ENCODE results near the gene TAF11L4. TPM values are rescaled to one million over a fixed set of nuclear protein-coding genes. Genes with fewer than 3 reads are reported as not detected.
"Not testable (repeated sequence)": the region's sequence is repeated elsewhere in the genome, so short reads cannot be mapped to it uniquely, and the experiment has no call there.

The TAF11L4 gene
- total RNA-seq, 1 donor, result not detected

DNA sequence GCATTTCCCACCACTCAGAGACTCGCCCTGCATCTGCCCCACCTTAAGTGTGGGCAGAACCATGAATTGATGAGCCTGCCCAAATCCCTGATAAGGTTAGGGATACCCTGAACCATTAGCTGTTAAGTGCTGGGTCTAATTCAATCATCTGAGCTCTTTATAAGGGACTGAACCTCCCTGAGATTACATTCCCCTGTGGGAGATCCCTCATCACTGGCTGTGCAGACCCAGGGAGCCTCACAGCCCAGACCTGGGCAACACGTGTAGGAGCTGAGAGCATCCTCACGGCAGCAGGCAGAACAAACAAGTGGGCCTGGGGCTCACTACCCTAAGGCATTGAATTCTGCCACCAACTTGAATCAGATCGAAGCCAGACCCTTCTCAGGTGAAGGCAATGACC is 24.2 kb upstream of the TAF11L4 start:
- Histone ChIP-seq H3K4me3 (ENCODE audit: insufficient read depth, low read length) (no peak overlapping the region), H3K27me3 (ENCODE audit: insufficient read depth, low read length) (no peaks in the 10 kb centered on the region), H3K4me2 (ENCODE audit: insufficient read depth, low read length) (no peak overlapping the region), H3K36me3 (ENCODE audit: insufficient read depth, low read length) (no peaks in the 10 kb centered on the region), H4K20me1 (ENCODE audit: insufficient read depth, low read length) (no peaks in the 10 kb centered on the region), H3K9me3 (ENCODE audit: low read depth, low read length) (no peaks in the 10 kb centered on the region), H3K79me2 (ENCODE audit: insufficient read depth, low read length) (no peaks in the 10 kb centered on the region), H2AFZ (ENCODE audit: low read length) (no peak overlapping the region), H3K27ac (ENCODE audit: low read depth, low read length) (no peak overlapping the region), H3K4me1 (ENCODE audit: insufficient read depth, low read length) (no peaks in the 10 kb centered on the region)
- DNase-seq (ENCODE audit: insufficient read length, low spot score, missing footprints), result no peak
- TF ChIP-seq, protein P1, sequence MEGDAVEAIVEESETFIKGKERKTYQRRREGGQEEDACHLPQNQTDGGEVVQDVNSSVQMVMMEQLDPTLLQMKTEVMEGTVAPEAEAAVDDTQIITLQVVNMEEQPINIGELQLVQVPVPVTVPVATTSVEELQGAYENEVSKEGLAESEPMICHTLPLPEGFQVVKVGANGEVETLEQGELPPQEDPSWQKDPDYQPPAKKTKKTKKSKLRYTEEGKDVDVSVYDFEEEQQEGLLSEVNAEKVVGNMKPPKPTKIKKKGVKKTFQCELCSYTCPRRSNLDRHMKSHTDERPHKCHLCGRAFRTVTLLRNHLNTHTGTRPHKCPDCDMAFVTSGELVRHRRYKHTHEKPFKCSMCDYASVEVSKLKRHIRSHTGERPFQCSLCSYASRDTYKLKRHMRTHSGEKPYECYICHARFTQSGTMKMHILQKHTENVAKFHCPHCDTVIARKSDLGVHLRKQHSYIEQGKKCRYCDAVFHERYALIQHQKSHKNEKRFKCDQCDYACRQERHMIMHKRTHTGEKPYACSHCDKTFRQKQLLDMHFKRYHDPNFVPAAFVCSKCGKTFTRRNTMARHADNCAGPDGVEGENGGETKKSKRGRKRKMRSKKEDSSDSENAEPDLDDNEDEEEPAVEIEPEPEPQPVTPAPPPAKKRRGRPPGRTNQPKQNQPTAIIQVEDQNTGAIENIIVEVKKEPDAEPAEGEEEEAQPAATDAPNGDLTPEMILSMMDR (IDR thresholded peaks at IDR 0.05; ENCODE audit: extremely low read depth, low read depth, low read length), result no peak

DNA sequence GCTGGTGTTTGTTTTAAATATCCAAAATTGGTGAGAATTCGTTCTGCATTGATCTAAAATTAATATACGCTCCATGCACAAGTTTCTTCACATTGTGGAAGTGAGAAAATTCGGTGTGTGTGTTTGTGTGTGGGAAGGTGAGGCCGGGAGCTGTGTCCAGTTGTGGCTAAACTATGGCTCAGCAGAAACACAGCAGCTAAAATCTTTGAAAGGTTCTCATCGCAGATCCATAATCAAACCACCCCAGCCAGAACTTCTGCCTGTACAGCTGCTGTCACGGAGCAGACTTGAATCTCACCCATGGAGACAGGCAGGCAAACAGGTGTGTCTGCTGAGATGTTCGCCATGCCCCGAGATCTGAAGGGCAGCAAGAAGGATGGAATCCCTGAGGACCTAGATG is 23.7 kb upstream of the TAF11L4 start, which contains the start of gene TAF11L2:
Gene TAF11L2 (plus strand): TSS at position 301 of the 400 bp plus-strand sequence.
- not testable (repeated sequence) for H4K20me1 ChIP-seq (ENCODE audit: insufficient read depth, low read length); H3K27ac ChIP-seq (ENCODE audit: low read depth, low read length); H3K36me3 ChIP-seq (ENCODE audit: insufficient read depth, low read length); H3K9me3 ChIP-seq (ENCODE audit: low read depth, low read length); DNase-seq (ENCODE audit: insufficient read length, low spot score, missing footprints); H3K4me2 ChIP-seq (ENCODE audit: insufficient read depth, low read length); H3K27me3 ChIP-seq (ENCODE audit: insufficient read depth, low read length); H3K4me1 ChIP-seq (ENCODE audit: insufficient read depth, low read length); H3K79me2 ChIP-seq (ENCODE audit: insufficient read depth, low read length); H2AFZ ChIP-seq (ENCODE audit: low read length); H3K4me3 ChIP-seq (ENCODE audit: insufficient read depth, low read length)

DNA sequence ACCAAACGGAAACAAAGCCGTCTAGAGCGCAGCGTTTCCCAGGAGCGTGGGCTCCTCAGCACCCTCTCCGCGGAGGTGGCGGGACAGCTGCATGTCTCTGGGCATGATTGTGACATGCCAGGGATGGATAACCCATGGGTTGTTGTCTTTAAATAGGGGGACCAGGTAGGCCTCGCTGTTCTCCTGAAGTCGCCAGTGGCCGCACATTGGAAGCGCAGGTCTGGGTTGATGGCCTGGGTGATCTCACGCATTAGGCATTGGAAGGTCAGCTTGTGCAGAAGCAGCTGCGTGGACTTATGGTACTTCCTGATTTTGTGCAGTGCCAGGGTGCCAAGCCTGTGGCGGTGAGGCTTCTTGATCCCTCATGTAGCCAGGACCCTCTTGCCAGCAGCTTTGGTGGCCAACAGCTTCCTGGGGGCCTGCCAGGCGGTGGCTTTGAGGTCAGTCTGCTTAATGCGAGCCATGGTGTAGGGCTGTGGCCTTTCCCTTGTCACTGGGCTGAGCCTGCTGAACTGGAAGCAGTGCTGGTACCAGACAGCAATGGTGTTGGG is 9.8 kb upstream of the TAF11L4 start:
- H2AFZ ChIP-seq (ENCODE audit: low read length), result no peak overlapping the region
- no peaks in the 10 kb centered on the region for H3K9me3 ChIP-seq (ENCODE audit: low read depth, low read length)
- H3K27ac ChIP-seq (ENCODE audit: low read depth, low read length), result no peak overlapping the region
- no peaks in the 10 kb centered on the region for H3K4me1 ChIP-seq (ENCODE audit: insufficient read depth, low read length)
- no peaks in the 10 kb centered on the region for H3K36me3 ChIP-seq (ENCODE audit: insufficient read depth, low read length)
- no peaks in the 10 kb centered on the region for H4K20me1 ChIP-seq (ENCODE audit: insufficient read depth, low read length)
- DNase-seq (ENCODE audit: insufficient read length, low spot score, missing footprints), result no peak
- no peak overlapping the region for H3K4me3 ChIP-seq (ENCODE audit: insufficient read depth, low read length)
- no peaks in the 10 kb centered on the region for H3K27me3 ChIP-seq (ENCODE audit: insufficient read depth, low read length)
- TF ChIP-seq, protein P1 (IDR thresholded peaks at IDR 0.05; ENCODE audit: extremely low read depth, low read depth, low read length), result no peak
- no peaks in the 10 kb centered on the region for H3K79me2 ChIP-seq (ENCODE audit: insufficient read depth, low read length)
- no peak overlapping the region for H3K4me2 ChIP-seq (ENCODE audit: insufficient read depth, low read length)

DNA sequence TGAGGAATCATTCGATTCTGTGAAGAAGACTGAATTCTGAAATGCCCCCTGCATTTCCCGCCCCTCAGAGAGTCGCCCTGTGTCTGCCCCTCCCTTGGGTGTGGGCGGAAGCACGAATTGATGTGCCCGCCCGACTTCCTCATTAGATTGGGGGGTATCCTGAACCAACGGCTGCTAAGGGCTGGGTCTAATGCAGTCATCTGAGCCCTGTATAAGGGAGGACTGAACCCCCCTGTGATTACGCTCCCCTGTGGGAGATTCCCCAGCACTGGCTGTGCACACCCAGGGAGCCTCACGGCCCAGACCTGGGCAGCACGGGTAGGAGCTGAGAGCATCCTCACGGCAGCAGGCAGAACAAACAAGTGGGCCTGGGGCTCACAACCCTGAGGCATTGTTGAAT is 4.1 kb upstream of the TAF11L4 start:
- not testable (repeated sequence) for H3K4me2 ChIP-seq (ENCODE audit: insufficient read depth, low read length); H3K4me1 ChIP-seq (ENCODE audit: insufficient read depth, low read length); H3K27me3 ChIP-seq (ENCODE audit: insufficient read depth, low read length); H4K20me1 ChIP-seq (ENCODE audit: insufficient read depth, low read length); H3K9me3 ChIP-seq (ENCODE audit: low read depth, low read length); H3K27ac ChIP-seq (ENCODE audit: low read depth, low read length); H2AFZ ChIP-seq (ENCODE audit: low read length); H3K79me2 ChIP-seq (ENCODE audit: insufficient read depth, low read length); H3K4me3 ChIP-seq (ENCODE audit: insufficient read depth, low read length); H3K36me3 ChIP-seq (ENCODE audit: insufficient read depth, low read length); DNase-seq (ENCODE audit: insufficient read length, low spot score, missing footprints)

DNA sequence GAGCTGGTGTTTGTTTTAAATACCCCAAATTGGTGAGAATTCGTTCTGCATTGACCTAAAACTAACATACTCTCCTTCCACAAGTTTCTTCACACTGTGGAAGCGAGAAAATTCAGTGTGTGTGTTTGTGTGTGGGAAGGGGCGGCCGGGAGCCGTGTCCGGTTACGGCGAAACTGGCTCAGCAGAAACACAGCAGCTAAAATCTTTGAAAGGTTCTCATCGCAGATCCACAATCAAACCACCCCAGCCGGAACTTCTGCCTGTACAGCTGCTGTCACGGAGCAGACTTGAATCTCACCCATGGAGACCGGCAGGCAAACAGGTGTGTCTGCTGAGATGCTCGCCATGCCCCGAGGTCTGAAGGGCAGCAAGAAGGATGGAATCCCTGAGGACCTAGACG is 3.5 kb upstream of the TAF11L4 start, which contains the start of gene TAF11L3:
Gene TAF11L3 (plus strand): TSS at position 301 of the 400 bp plus-strand sequence.
- not testable (repeated sequence) for H3K4me2 ChIP-seq (ENCODE audit: insufficient read depth, low read length); H4K20me1 ChIP-seq (ENCODE audit: insufficient read depth, low read length); H3K27ac ChIP-seq (ENCODE audit: low read depth, low read length); H3K4me1 ChIP-seq (ENCODE audit: insufficient read depth, low read length); H3K79me2 ChIP-seq (ENCODE audit: insufficient read depth, low read length); H2AFZ ChIP-seq (ENCODE audit: low read length); H3K27me3 ChIP-seq (ENCODE audit: insufficient read depth, low read length); H3K4me3 ChIP-seq (ENCODE audit: insufficient read depth, low read length); H3K36me3 ChIP-seq (ENCODE audit: insufficient read depth, low read length); H3K9me3 ChIP-seq (ENCODE audit: low read depth, low read length); DNase-seq (ENCODE audit: insufficient read length, low spot score, missing footprints)

DNA sequence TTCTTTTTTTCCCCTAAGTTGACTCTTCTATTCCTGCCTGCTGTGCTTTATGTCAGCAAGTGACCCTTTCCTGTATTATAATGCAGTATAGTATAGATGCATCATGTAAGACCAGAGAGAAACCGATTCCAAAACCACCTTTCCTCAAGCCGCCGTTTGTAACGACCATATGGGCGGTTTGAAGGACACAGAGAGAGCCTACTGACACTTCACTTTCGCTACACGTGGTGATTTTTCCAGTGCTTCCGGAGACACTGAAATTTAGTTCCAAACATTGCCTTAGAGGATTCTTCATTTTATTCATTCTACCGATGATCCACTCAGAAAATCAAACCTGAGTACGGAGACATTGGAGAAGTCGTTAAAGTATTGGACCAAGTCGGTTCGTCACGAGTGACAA is 2.1 kb upstream of the TAF11L4 start:
- H3K9me3 ChIP-seq (ENCODE audit: low read depth, low read length); H3K36me3 ChIP-seq (ENCODE audit: insufficient read depth, low read length); H3K27me3 ChIP-seq (ENCODE audit: insufficient read depth, low read length); H3K4me2 ChIP-seq (ENCODE audit: insufficient read depth, low read length); H3K79me2 ChIP-seq (ENCODE audit: insufficient read depth, low read length); H3K4me3 ChIP-seq (ENCODE audit: insufficient read depth, low read length); H4K20me1 ChIP-seq (ENCODE audit: insufficient read depth, low read length); DNase-seq (ENCODE audit: insufficient read length, low spot score, missing footprints); H3K27ac ChIP-seq (ENCODE audit: low read depth, low read length); H3K4me1 ChIP-seq (ENCODE audit: insufficient read depth, low read length); H2AFZ ChIP-seq (ENCODE audit: low read length): not testable (repeated sequence)

DNA sequence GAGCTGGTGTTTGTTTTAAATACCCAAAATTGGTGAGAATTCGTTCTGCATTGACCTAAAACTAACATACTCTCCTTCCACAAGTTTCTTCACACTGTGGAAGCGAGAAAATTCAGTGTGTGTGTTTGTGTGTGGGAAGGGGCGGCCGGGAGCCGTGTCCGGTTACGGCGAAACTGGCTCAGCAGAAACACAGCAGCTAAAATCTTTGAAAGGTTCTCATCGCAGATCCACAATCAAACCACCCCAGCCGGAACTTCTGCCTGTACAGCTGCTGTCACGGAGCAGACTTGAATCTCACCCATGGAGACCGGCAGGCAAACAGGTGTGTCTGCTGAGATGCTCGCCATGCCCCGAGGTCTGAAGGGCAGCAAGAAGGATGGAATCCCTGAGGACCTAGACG is 3.3 kb downstream of the TAF11L4 start, which contains the start of gene TAF11L5:
Gene TAF11L5 (plus strand): TSS at position 301 of the 400 bp plus-strand sequence.
- H2AFZ ChIP-seq (ENCODE audit: low read length); DNase-seq (ENCODE audit: insufficient read length, low spot score, missing footprints); H3K36me3 ChIP-seq (ENCODE audit: insufficient read depth, low read length); H3K79me2 ChIP-seq (ENCODE audit: insufficient read depth, low read length); H3K27ac ChIP-seq (ENCODE audit: low read depth, low read length); H3K9me3 ChIP-seq (ENCODE audit: low read depth, low read length); H3K4me1 ChIP-seq (ENCODE audit: insufficient read depth, low read length); H3K4me2 ChIP-seq (ENCODE audit: insufficient read depth, low read length); H3K27me3 ChIP-seq (ENCODE audit: insufficient read depth, low read length); H4K20me1 ChIP-seq (ENCODE audit: insufficient read depth, low read length); H3K4me3 ChIP-seq (ENCODE audit: insufficient read depth, low read length): not testable (repeated sequence)

DNA sequence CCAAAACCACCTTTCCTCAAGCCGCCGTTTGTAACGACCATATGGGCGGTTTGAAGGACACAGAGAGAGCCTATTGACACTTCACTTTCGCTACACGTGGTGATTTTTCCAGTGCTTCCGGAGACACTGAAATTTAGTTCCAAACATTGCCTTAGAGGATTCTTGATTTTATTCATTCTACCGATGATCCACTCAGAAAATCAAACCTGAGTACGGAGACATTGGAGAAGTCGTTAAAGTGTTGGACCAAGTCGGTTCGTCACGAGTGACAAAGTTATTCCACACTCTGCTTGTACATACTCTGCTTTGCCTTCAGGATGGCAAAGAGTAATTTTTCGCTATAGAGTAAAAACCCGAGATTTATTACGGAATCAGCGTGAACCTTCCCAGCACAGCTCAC is 4.9 kb downstream of the TAF11L4 start:
- H4K20me1 ChIP-seq (ENCODE audit: insufficient read depth, low read length); H3K36me3 ChIP-seq (ENCODE audit: insufficient read depth, low read length); DNase-seq (ENCODE audit: insufficient read length, low spot score, missing footprints); H3K9me3 ChIP-seq (ENCODE audit: low read depth, low read length); H3K27ac ChIP-seq (ENCODE audit: low read depth, low read length); H3K4me3 ChIP-seq (ENCODE audit: insufficient read depth, low read length); H3K4me1 ChIP-seq (ENCODE audit: insufficient read depth, low read length); H2AFZ ChIP-seq (ENCODE audit: low read length); H3K27me3 ChIP-seq (ENCODE audit: insufficient read depth, low read length); H3K79me2 ChIP-seq (ENCODE audit: insufficient read depth, low read length); H3K4me2 ChIP-seq (ENCODE audit: insufficient read depth, low read length): not testable (repeated sequence)

All from osteoblast (primary cell).